NCI-H1092 treated with DMSO at 0.1 percent for 48 hours (cell line): ENCODE data around the gene ELMO1.

ENCODE experiments used
- DNase-seq: peaks from one replicate; lab custom pipeline; 2025; lab: John Stamatoyannopoulos, UW

Gene ELMO1

DNA sequence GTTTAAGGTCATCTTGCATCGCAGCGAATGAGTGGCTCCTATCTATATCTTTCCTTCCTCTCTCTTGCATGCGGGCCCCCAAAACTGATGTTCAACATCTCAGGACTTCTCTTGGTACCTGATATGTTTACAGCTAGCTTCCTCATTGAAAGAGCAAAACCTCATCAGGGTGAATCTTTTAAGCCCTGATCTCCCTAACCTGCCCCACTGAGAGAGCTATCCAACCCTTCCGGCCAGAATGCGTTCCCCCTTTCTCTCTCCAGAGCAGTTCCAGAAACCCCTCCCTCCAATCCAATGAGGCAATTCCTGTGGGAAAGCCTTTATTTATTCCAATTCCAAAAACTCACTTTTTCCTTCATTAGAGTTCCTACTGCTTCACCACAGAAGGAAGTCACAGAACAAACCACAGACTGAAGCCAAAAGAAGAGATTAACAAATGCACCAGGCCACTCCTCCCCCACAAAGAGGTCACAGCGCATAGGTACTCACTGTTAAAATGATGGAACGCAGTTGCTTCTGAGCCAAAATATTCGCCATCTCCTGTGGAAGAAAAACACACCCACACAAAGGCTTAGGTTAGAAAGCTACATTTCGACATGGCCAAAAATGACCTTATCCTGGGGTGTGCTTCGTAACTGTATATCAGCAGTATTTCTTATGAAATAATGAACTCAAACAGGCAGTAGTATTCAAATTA lies 232.4 kb downstream of the ELMO1 start:
- no peak for DNase-seq

DNA sequence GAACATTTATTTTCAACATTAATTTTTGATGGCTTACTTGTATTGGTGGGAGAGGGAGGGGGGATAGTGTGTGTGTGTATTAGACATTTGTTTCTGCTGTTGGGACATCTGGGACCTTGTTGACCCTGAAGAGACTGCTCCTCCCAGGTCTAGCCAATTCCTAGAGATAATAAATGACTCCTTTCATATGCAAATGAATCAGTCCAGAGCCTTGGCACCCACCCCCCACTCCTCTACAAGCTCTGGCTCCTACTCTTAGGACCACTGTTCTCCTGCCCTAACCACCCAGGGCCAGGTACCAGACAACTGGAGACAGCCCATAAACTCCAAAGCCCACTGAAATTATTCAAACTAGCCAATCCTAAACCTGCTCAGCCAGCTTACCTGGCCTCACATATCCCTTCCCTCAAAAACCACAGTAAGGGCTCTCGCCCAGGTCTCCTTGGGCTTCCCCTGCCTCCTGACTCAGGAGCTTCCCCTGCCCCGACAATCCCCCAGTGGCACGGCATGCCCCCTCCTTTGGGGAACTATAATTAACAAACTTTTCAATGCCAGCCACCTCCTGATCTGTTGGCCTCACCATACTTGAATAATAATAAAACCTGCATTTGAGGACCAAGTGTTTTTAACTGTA lies 233.3 kb downstream of the ELMO1 start:
- no peak for DNase-seq

DNA sequence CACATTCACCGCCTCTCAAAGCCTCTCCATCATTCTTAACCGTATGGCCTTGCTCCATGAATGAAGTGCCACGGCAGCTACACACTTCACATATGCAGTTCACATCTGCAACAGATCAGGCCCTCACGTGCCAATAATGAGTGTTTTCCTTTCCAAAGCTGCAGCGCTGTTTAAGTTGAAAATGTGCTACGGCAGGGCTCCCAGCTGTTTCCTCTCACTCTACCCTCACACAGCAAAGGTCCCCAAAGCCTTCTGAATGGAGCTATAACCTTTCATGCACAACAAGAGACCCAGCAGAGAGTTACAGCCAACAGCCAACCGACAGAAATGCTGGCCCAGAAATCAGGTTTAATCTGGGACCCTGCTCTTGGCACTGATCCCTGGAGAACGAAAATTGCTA lies 236.1 kb downstream of the ELMO1 start:
- DNase-seq, result peak; percentile 59

- DNase-seq, result no peak
Measured at GRCh38 chr7:37212051-37212450, 236.6 kb downstream of the ELMO1 start.

DNA sequence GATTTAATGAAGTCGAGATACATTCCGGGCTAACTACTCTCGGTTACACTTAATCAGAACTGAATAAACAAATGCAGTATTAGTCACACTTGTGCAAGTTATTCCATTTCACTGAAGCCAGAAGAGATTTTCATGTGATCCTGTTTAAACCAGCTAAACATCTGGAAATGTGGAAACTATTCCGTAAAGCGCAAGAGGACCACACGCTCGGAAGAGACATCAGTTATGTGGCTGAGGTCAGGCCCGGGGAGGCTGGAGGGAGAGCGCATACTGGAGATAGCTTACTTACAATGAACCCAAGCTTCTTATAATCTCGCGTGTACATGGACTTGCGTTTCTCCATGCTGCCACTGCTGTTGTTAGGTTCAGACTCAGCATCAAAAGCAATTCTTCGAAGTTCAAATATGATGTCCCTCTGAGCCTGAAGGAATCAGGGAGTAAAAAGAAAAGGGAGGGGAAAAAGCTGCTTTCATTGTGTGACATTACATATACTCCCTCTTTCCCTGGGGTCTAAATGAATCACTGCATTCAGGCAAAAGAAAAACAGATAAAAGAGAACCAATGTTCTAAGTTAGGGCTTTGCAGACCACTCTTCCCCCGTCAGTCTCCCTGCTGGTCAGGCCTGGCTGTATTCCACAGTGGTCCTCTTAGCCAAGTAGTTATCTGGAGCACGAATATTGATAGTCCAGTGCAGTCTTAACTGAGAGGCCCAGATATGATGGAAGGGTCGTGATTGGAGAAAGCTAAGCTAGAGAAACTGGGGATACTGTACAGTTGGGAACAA lies 237.4 kb downstream of the ELMO1 start:
- DNase-seq, result no peak

DNA sequence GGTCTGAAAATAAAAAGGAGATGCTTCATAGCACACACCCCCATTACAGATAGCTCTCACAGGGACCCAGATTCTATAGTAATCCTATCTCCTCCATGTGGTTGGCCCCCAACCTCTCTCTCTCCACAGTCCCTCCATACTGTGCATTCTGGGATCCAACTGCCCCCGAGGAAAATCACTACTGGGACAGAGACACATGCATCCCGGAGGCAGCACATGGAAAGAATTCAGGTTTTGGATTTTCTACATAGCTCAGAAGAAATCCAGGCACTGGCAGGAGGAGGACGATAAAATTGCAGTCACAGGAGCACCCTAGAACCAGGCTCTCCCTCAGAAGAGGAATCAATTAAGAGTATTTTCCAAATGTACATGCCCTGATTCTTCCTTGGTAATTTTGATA lies 239.5 kb downstream of the ELMO1 start:
- no peak for DNase-seq

GRCh38 chr7:37208528-37208927 lies 240.1 kb downstream of the ELMO1 start:
- peak; percentile 27 for DNase-seq

GRCh38 chr7:37206192-37206591 lies 242.5 kb downstream of the ELMO1 start:
- no peak for DNase-seq

- no peak for DNase-seq
Measured at GRCh38 chr7:37205451-37205850, 243.2 kb downstream of the ELMO1 start.

- no peak for DNase-seq
Measured at GRCh38 chr7:37201876-37202198, 246.8 kb downstream of the ELMO1 start.

GRCh38 chr7:37201003-37201875 lies 247.4 kb downstream of the ELMO1 start:
- DNase-seq, result peak; percentile 64

DNA sequence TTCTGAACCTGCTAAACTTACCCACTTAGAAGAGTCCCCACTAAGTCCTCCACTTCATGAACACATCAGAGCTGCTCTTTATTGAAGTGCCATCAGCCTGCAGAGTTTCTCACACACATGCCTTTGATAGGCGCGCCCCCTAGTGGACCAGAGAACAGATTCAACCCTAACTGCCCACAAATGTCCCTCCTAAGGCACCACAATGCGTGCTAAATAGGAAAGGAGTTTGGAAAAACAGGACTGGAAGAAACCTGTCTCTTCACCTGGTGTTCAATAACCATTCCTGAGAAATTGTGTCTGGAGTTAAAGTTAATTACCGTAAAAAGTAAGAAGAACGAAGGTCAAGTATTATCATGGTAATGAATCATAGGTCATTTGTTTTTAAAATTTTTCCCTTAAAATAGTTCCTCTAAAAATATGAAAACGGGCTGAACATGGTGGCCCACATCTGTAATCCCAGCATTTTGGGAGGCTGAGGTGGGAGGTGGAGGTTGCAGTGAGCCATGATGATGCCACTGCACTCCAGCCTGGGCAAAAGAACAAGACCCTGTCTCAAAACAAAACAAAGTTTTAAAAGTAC lies 249.7 kb downstream of the ELMO1 start:
- DNase-seq, result peak; percentile 78

DNA sequence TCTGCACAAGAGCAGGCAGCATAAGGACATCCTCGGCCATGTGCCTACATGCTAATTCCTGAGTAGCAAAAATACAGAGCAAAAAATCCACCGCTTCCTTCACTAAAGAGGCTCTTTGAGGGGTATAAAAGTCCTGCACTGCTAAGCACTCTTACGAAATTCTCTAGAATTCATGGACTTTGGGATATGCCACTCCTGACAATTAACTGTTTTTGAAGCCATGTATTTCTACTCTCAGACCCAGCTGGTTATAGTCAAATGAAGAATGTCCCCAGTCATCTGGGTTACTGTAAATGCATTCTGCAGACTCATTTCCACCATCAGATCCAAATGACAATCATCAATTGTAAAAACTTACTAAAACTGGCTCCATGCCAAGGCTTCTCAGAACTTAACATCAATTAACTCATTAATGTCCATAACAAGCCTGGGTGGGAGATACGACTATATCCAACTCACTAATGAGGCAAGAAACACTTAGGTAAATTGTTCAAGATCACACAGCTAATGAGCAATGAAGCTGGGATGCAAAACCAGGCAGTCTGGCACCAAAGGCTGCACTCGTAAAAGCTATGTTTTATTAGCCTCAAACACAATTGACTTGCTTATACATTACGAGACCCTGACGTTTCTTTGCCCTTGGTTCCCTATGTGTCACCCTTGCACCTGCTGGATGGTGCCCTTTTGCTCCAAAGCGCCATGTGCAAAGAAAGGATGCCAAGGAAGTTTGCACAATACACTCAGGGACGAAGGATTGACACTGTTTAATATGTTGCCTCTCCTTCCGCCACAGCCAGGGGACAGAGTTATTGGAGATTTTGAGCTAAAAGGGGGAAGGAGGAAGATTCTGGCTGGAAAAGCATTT lies 250.4 kb downstream of the ELMO1 start:
- DNase-seq, result no peak

DNA sequence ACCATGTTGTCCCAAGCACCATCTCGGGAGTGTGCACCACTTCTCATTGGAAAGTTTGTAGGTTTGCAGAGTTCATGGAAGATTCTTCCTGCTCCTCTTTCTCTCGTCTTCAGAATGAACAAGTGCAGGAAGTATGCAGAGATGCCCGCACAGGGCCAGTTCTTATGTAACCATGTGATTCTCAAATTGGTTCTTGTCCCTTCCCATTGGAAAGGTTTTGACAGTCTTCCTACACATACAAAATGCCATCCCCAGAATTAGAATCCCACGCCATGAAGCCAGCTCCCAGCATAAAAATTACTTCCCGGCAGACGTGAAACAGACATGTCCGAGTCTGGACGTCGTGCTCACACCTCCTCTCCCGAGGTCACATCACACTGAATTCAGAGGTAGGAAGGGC lies 251.6 kb downstream of the ELMO1 start:
- no peak for DNase-seq

- no peak for DNase-seq
Measured at GRCh38 chr7:37196676-37197075, 252.0 kb downstream of the ELMO1 start.

DNA sequence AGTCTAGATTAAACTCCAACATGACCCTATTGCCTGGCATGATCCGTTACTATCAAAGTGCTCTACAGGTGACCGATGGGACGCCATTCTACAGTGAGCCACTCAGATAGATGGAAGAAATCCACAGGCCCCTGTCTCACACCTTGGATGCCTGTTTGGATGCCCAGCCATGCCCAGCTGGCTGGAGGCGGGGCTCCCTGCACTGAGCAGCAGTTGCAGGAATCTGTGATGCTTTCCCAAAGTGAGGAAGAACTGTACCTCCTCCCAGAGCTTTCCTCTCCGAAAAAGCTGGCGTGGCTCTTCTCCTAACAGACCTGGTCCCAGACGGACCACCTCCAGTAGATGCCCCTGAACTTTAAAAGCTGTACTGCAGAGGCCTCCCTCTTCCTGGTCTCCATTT lies 253.3 kb downstream of the ELMO1 start:
- no peak for DNase-seq

DNA sequence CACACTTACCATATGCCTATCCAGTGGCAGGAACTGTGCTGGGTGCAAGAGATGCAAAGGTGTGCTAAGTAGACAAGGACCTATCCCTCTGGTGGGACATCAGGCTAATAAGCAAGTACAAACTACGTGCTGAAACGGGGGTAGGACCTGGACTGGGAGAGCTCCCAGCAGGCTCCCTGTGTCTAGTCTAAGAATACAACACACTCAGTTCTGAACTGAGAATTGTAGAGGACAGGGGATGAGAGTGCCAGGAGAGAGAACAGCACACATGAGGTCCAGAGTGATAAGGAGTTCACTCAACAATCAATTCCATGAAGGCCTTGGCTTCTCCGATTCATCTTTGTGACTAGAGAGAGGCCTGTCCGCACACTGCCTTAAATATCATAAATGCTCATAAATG lies 253.7 kb downstream of the ELMO1 start:
- no peak for DNase-seq

- DNase-seq, result no peak
Measured at GRCh38 chr7:37193775-37194135, 254.9 kb downstream of the ELMO1 start.

DNA sequence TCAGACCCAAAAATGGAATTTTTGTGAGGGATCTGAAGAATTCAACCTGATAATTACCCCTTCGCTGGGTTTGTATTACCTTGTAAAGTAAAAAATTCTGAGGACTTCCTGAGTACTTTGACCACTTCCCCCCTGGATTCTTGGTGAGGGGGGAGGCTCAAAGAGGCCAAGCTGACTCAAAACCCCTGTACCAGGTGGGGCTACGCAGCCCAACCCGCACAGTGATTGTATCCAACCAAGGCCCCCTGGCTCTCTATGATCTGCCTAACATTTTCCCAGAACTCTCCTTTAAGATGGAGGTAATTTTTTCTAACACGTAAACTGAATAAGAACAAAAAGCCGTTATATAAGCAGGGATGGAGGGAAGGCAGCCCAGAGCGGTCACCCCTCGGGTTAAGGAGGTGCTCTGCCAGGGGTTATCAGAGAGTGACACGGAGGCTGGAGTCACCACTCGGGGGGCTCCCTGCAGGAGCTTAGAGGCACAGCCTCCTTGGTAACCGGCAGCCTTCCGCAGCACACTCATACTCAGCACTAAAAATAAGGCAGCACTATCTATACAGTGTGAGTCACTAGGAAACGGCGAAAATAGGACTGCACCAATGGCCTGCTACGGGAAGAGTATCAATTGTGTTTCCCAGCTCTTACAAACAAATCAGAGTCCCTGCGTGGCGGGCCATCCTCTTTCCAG lies 255.4 kb downstream of the ELMO1 start:
- no peak for DNase-seq

GRCh38 chr7:37191797-37192196 lies 256.9 kb downstream of the ELMO1 start:
- no peak for DNase-seq
